HUES64 (cell line): ENCODE results near the gene OPTC. TPM values are rescaled to one million over a fixed set of nuclear protein-coding genes. Genes with fewer than 3 reads are reported as not detected.
"Not testable (repeated sequence)": the region's sequence is repeated elsewhere in the genome, so short reads cannot be mapped to it uniquely, and the experiment has no call there.

Experiments
- H3K27ac ChIP-seq: 2 replicates; pipeline ENCODE4 v1.7.0; 2013; ENCODE audit warnings: low read depth, low read length, inconsistent platforms
- H3K27me3 ChIP-seq: 2 replicates; pipeline ENCODE4 v1.6.1; 2013; ENCODE audit warnings: mild to moderate bottlenecking, low read length; ENCODE audit not compliant: insufficient read depth
- H3K36me3 ChIP-seq: 2 replicates; pipeline ENCODE4 v1.6.1; 2013; ENCODE audit warnings: mild to moderate bottlenecking, low read length; ENCODE audit not compliant: insufficient read depth
- H3K4me1 ChIP-seq: 2 replicates; pipeline ENCODE4 v1.6.1; 2013; ENCODE audit warnings: mild to moderate bottlenecking, low read length, moderate library complexity; ENCODE audit not compliant: insufficient read depth
- H3K4me3 ChIP-seq: 2 replicates; pipeline ENCODE4 v1.5.1; 2013; ENCODE audit warnings: mild to moderate bottlenecking, low read length, moderate library complexity
- H3K9ac ChIP-seq: 2 replicates; pipeline ENCODE4 v1.6.1; 2013; ENCODE audit warnings: mild to moderate bottlenecking, low read depth, low read length
- H3K9me3 ChIP-seq: 2 replicates; pipeline ENCODE4 v1.6.1; 2013; ENCODE audit warnings: low read depth, low read length; ENCODE audit not compliant: insufficient read depth
- WGBS: fragments of 150-250, 120-280 bp; methylation state at CpG from one replicate; pipeline ENCODE4 v1.1.7; 2013; ENCODE audit warnings: missing lambda C conversion rate; 5-methylcytosine and 5-hydroxymethylcytosine counted together
- polyA plus RNA-seq, 2 experiments: library from polyadenylated mRNA; stranded (reverse); fragments of 50-300 nt; gene quantifications; one replicate each; pipeline ENCODE4 v1.2.3, GENCODE V29; 2013

OPTC gene, protein sequence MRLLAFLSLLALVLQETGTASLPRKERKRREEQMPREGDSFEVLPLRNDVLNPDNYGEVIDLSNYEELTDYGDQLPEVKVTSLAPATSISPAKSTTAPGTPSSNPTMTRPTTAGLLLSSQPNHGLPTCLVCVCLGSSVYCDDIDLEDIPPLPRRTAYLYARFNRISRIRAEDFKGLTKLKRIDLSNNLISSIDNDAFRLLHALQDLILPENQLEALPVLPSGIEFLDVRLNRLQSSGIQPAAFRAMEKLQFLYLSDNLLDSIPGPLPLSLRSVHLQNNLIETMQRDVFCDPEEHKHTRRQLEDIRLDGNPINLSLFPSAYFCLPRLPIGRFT
- polyA plus RNA-seq (2013, experiment 1 of 2): 1.2 TPM
- 1.8 TPM for polyA plus RNA-seq (2013, experiment 2 of 2)

DNA sequence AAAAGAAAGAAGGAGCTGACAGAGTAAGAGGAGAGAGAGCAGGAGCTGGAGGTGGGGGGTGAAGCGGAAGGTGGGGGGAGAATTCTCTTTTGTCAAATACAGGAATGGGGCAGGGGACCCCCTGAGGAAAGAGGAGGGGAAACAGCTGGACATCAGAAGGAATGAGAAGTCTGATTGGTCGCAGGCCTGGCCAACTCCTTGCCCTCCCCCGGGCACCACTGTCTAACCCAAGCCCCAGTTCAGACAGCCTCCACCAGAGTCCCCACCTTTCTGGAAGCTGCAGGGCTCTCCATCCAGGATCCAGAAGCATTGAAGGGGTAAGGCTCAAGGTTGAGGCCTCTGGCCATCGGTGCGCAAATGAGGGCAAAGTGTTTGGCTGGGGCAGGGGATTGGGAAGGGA, at the start of gene OPTC:
TSS of gene OPTC (plus strand) at position 253 of the 400 bp plus-strand sequence. CDS start 1,853 bp downstream, outside the sequence.
- no peak within 1 kb of the TSS for H3K4me3 ChIP-seq
- no peaks in the 10 kb centered on the region for H3K9me3 ChIP-seq
- 70% methylated on average over 5 of the region's 5 CpGs for WGBS
- H3K4me1 ChIP-seq: peaks cover 16% of the 10 kb centered on the region
- H3K27me3 ChIP-seq: no peaks in the 10 kb centered on the region
- no peaks in the 10 kb centered on the region for H3K36me3 ChIP-seq
- H3K27ac ChIP-seq: no peak within 1 kb of the TSS
- H3K9ac ChIP-seq: no peak within 1 kb of the TSS

DNA sequence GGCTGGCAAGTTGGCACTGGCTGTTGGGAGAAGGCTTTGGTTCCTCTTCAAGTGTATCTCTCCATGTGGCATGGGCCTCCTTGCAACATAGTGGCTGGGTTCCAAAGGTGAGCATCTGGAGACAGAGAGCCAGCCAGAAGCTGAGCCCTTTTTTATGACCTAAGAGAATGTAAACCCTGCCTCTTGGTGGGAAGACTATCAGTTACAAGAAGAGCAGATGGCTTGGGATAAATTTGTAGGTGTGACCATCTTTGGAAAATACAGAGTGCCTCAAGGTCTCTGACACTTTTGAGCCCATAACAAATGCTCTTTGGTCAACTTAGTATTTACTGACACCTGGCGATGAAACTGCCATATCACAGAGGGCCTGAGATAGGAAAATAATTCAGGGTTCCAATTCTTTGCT, 49.8 kb upstream of the OPTC start:
- H3K27me3 ChIP-seq: no peaks in the 10 kb centered on the region; the same call in 1 of the 2 replicates
- H3K4me1 ChIP-seq: peaks cover 17% of the 10 kb centered on the region
- H3K4me3 ChIP-seq: no peak overlapping the region
- H3K36me3 ChIP-seq: no peaks in the 10 kb centered on the region
- H3K27ac ChIP-seq: no peak overlapping the region
- 0 out of 2 replicates have a peak, but pooled peaks cover 6% of the 10 kb centered on the region for H3K9me3 ChIP-seq
- H3K9ac ChIP-seq: no peak overlapping the region
- WGBS: 83% methylated on average over 1 of the region's 1 CpG

DNA sequence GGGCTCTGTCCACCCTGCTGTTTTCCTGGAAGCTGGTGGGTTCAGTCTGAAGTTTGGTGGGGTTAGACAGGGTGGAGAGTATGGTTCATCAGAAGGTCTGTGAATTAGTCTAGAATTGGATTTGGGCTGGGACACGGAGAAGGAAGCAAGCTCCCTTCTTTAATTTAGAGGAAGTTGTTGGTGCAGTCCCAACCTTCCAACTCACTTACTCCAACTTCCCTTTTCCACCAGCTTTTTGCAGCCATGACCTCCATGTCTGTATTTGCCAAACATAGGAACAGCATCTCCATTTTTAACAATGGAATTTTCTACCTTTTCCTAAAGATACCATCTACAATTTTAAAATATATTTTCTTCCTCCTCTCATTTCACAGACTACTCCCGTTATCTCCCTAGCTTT, 46.8 kb upstream of the OPTC start:
- 100% methylated on average over 2 of the region's 2 CpGs for WGBS
- H3K27me3 ChIP-seq: 0 out of 2 replicates have a peak, but pooled peaks cover 2% of the 10 kb centered on the region
- H3K36me3 ChIP-seq: no peaks in the 10 kb centered on the region
- no peak overlapping the region for H3K27ac ChIP-seq
- peaks cover 17% of the 10 kb centered on the region for H3K4me1 ChIP-seq
- no peak overlapping the region for H3K4me3 ChIP-seq
- 0 out of 2 replicates have a peak, but pooled peaks cover 6% of the 10 kb centered on the region for H3K9me3 ChIP-seq
- no peak overlapping the region for H3K9ac ChIP-seq

DNA sequence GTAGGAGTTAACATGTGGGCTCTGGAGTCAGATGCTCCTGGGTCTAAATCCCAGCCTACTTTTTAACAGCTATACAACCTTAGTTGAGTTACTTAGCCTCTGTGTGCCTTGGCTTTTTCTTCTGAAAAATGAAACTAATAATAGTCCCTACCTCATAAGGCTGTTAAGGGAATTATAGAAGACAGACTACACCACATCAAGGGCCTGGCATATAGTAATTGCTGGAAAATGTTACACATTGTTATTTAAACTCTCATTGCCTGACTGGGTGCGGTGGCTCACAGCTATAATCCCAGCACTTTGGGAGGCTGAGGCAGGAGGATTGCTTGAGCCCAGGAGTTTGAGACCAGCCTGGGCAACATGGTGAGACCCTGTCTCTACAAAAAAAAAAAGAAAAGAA, 46.4 kb upstream of the OPTC start:
- H3K27me3 ChIP-seq, H3K9me3 ChIP-seq, H3K4me3 ChIP-seq, H3K36me3 ChIP-seq, H3K27ac ChIP-seq, H3K9ac ChIP-seq: not testable (repeated sequence)
- 91% methylated on average over 1 of the region's 1 CpG for WGBS
- H3K4me1 ChIP-seq: peaks cover 17% of the 10 kb centered on the region

DNA sequence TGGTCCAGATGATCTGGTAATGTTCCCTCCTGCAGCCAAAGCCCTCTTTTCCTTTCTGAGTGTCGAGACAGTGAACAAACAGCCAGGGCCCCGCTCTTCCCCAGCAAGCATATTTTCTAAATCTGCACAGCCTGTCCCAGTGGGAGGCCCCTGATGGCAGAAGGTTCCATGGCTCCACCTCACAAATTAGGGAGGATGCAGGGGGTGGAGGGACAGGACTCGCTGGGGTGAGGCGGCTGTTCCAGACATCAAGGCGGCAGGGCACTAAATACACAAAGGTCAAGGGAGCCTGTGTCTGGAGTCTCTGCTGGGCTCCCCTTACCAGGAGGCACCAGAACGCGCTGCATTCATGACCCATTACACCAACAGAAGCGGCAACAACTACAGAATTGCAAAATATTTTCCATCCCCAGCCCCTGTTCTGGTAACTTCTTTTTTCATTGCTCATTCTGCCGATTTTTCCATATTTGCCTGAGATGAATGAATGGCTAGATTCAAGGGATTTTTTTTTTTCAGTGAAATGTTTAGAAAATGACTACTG, 45.4 kb upstream of the OPTC start:
- no peak overlapping the region for H3K9ac ChIP-seq
- WGBS: 27% methylated on average over 9 of the region's 9 CpGs
- H3K9me3 ChIP-seq: 0 out of 2 replicates have a peak, but pooled peaks cover 6% of the 10 kb centered on the region
- H3K36me3 ChIP-seq: no peaks in the 10 kb centered on the region
- H3K4me1 ChIP-seq: peaks cover 7% of the 10 kb centered on the region
- H3K27ac ChIP-seq: no peak overlapping the region
- H3K27me3 ChIP-seq: 0 out of 2 replicates have a peak, but pooled peaks cover 2% of the 10 kb centered on the region
- H3K4me3 ChIP-seq: no peak overlapping the region

DNA sequence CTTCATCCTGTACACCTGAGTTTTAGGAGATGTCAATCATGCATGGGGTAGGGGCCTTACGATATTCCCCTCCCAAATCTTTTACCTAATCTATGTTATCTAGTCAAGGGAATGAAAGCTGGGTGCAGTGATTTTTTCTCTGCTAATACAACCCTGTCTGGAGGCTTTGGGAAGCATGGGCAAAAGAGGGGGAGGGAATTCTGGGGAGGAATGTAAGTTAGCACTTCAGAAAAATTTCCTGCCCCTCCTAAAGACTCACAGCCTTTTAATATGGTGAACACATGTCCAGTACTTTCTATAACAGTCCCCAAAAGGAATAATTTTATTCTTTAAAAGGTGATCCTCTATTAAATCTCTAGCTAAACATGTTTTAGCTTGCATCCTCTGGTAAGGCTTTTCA, 44.0 kb upstream of the OPTC start:
- H3K9ac ChIP-seq: no peak overlapping the region
- 0 out of 2 replicates have a peak, but pooled peaks cover 6% of the 10 kb centered on the region for H3K9me3 ChIP-seq
- no peak overlapping the region for H3K4me3 ChIP-seq
- 0 out of 2 replicates have a peak, but pooled peaks cover 2% of the 10 kb centered on the region for H3K27me3 ChIP-seq
- WGBS: no CpG with 5 or more reads among the region's 1 CpG
- no peaks in the 10 kb centered on the region for H3K36me3 ChIP-seq
- no peak overlapping the region for H3K27ac ChIP-seq
- H3K4me1 ChIP-seq: peaks cover 7% of the 10 kb centered on the region

DNA sequence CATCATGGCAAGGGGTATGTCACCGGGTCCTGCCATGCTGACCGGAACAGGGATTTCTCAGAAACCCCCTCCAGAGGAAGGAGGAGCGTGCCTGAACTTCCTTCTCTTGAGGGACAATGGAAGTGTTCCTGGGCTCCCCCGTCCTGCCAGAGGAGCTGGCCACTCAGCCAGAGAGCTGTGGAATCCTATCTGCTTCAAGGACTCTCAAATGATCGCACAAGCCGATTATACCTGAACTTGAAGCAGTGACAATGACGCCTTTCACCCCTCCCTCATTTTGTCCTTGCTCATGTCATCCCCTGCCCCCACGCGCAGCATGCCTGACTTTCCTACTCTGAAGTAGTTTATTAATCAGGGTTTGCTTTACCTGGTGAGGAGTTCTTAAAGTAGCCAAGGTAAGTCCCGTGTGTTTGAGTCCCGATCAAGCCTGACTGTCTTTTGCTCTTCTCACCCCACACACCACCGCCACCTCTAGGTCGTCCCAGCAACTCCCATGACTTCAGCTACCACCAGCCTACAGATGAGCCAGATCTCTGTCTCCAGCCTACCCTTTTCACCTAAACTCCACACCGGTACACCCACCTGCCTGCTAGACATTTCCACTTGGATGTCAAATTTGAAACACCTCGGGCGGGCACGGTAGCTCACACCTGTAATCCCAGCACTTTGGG, 43.3 kb upstream of the OPTC start:
- Histone ChIP-seq H3K27ac (no peak overlapping the region), H3K4me3 (no peak overlapping the region)

DNA sequence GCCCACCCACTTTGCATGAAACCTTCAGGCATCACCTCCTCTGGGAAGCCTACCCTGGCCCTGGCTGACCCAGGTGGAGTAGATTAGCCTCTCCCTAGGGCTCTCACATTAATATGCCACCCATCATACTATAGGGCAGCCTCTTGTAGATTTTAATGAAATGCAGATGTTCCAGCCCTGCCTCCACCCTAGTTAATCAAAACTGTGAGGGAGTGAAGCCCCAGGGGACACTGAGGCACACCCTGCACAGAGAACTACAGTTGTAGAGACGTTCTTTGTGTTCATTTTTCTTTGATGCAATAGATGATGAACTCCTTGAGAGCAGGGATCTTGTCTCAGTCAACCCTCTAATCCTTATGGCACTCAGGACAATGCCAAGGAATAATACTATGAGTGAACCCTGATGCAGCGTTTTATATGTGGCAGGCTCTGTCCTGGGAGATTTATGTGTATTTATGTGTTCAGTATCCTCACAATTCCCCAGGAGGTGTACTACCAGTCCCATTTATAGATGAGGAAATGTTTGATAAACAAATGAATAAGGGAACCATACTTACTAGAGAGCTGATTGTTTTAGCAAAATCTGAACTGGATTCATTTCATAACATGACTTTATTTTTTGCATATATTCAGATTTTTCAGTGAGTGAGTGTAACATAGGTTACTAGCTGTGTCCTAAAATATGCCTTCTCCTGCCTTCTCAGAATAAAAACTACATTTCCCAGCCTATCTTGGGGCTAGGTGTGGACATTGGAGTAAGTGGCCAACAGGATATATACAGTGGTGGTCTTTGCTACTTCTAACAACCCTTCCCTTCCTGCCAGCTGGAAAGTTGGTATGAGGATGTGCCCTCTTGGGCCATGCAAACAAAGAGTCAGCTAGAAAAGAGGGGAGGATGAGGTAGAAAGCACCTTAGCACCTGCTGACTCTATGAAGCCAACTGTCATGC, 41.8 kb upstream of the OPTC start:
- Histone ChIP-seq H3K4me3 (no peak overlapping the region), H3K36me3 (no peaks in the 10 kb centered on the region), H3K27ac (no peak overlapping the region), H3K9me3 (no peaks in the 10 kb centered on the region), H3K4me1 (peaks cover 7% of the 10 kb centered on the region), H3K9ac (no peak overlapping the region), H3K27me3 (0 out of 2 replicates have a peak, but pooled peaks cover 2% of the 10 kb centered on the region)
- 86% methylated on average over 2 of the region's 2 CpGs for WGBS

More for the DNA sequence above, 43.3 kb upstream of the OPTC start:
- 73% methylated on average over 17 of the region's 17 CpGs for WGBS
- H3K9ac ChIP-seq: no peak overlapping the region
- peaks cover 7% of the 10 kb centered on the region for H3K4me1 ChIP-seq
- H3K27me3 ChIP-seq: 0 out of 2 replicates have a peak, but pooled peaks cover 2% of the 10 kb centered on the region
- H3K36me3 ChIP-seq: no peaks in the 10 kb centered on the region
- 0 out of 2 replicates have a peak, but pooled peaks cover 2% of the 10 kb centered on the region for H3K9me3 ChIP-seq

DNA sequence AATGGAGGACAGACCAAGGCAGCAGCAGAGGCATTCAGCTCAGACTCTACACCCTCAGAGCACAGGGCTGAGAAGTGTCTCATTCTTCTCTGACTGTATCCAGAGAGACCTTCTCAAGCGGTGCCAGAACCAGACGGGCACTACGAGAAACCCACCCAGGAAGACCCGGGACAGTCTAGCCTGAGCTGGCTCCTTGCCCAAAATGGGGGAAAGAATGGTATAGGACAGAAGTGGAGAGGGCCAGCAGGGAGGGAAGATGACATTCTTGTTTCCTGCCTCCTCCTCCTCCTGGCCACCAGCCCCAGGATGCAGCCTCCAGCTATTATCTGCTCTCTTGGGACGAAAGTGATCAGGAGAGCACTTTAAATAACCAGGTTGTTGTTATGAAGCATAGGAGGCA, 40.9 kb upstream of the OPTC start:
- 94% methylated on average over 4 of the region's 5 CpGs for WGBS

DNA sequence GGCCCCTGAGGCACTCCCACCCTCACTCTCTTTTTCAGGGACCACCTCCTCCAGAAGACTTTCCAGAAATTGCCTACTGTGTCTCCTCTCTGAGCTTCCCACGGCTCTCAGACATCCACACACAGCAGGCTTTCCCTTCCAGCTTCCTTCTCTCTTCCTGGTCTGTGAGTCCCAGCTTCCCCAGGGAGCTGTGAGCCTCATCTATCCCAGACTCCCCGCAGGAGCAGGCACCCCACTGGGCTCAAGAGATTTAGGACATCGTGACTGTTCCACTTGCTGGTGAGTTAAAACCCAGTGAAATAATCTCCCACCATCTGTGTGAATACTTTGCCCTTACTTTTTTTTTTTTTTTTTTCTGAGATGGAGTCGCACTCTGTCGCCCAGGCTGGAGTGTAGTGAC, 40.3 kb upstream of the OPTC start:
- Histone ChIP-seq H3K9me3 (no peaks in the 10 kb centered on the region), H3K36me3 (no peaks in the 10 kb centered on the region), H3K4me1 (peaks cover 3% of the 10 kb centered on the region), H3K27ac (no peak overlapping the region), H3K27me3 (0 out of 2 replicates have a peak, but pooled peaks cover 2% of the 10 kb centered on the region), H3K4me3 (no peak overlapping the region), H3K9ac (no peak overlapping the region)
- WGBS: 59% methylated on average over 5 of the region's 5 CpGs

More for the DNA sequence above, 40.9 kb upstream of the OPTC start:
- Histone ChIP-seq H3K4me3 (no peak overlapping the region), H3K4me1 (peaks cover 7% of the 10 kb centered on the region), H3K27me3 (0 out of 2 replicates have a peak, but pooled peaks cover 2% of the 10 kb centered on the region), H3K9ac (no peak overlapping the region), H3K36me3 (no peaks in the 10 kb centered on the region), H3K9me3 (no peaks in the 10 kb centered on the region), H3K27ac (no peak overlapping the region)
